ENCODE data around the gene KRT1. TPM values are rescaled to one million over a fixed set of nuclear protein-coding genes. Genes with fewer than 3 reads are reported as not detected.

The KRT1 gene
- total and polyA plus RNA-seq, 7 donors = not detected

GRCh38 chr12:52662093-52662917 lies 17.9 kb downstream of the KRT1 start:
- no peak overlapping the region for H3K27ac ChIP-seq
- intact Hi-C loops (cut with DNase I) = no loop called here
- H3K36me3 ChIP-seq = no peaks in the 10 kb centered on the region
- WGBS, 2 donors = 76 to 86% methylated on average over 10 of the region's 10 CpGs
- H3K4me1 ChIP-seq = no peaks in the 10 kb centered on the region
- H3K27me3 ChIP-seq = peaks cover 0 to 9% (median 8%) of the 10 kb centered on the region in 3 donors
- H3K4me3 ChIP-seq = no peak overlapping the region
- no peak for TF ChIP-seq POLR2A (IDR thresholded peaks at IDR 0.05)
- no peak for TF ChIP-seq CTCF (IDR thresholded peaks at IDR 0.05)
- TF ChIP-seq POLR2AphosphoS5 (IDR thresholded peaks at IDR 0.05) = no peak
- TF ChIP-seq EP300 (IDR thresholded peaks at IDR 0.05) = no peak
- H3K9me3 ChIP-seq = no peaks in the 10 kb centered on the region
- DNase-seq = no peak

- Histone ChIP-seq H3K36me3 (no peaks in the 10 kb centered on the region), H3K27ac (no peak overlapping the region), H3K4me1 (no peaks in the 10 kb centered on the region), H3K9me3 (no peaks in the 10 kb centered on the region), H3K4me3 (no peak overlapping the region), H3K27me3 (peaks cover 0 to 9% (median 8%) of the 10 kb centered on the region in 3 donors)
- intact Hi-C loops (cut with DNase I) = no loop called here
- DNase-seq = no peak
- WGBS, 2 donors = 92 to 95% methylated on average over 3 of the region's 3 CpGs
- TF ChIP-seq POLR2A (IDR thresholded peaks at IDR 0.05) (no peak), EP300 (IDR thresholded peaks at IDR 0.05) (no peak), CTCF (IDR thresholded peaks at IDR 0.05) (no peak), POLR2AphosphoS5 (IDR thresholded peaks at IDR 0.05) (no peak)
Measured at GRCh38 chr12:52661668-52662067, 18.5 kb downstream of the KRT1 start.

GRCh38 chr12:52660934-52661499 lies 19.2 kb downstream of the KRT1 start:
- no peaks in the 10 kb centered on the region for H3K36me3 ChIP-seq
- H3K9me3 ChIP-seq = no peaks in the 10 kb centered on the region
- H3K4me3 ChIP-seq = no peak overlapping the region
- peaks cover 0 to 8% (median 5%) of the 10 kb centered on the region in 3 donors for H3K27me3 ChIP-seq
- whole genome bisulfite sequencing, 2 donors = 69 to 84% methylated on average over 3 of the region's 3 CpGs
- intact Hi-C loops (cut with DNase I) = no loop called here
- no peak overlapping the region for H3K27ac ChIP-seq
- no peak for TF ChIP-seq POLR2A (IDR thresholded peaks at IDR 0.05)
- no peak for TF ChIP-seq EP300 (IDR thresholded peaks at IDR 0.05)
- no peak for TF ChIP-seq POLR2AphosphoS5 (IDR thresholded peaks at IDR 0.05)
- TF ChIP-seq CTCF (IDR thresholded peaks at IDR 0.05) = no peak
- H3K4me1 ChIP-seq = no peaks in the 10 kb centered on the region
- no peak for DNase-seq

- 65 to 80% methylated on average over 4 of the region's 4 CpGs for WGBS, 2 donors
- H3K4me3 ChIP-seq = no peak overlapping the region
- H3K9me3 ChIP-seq = no peaks in the 10 kb centered on the region
- H3K4me1 ChIP-seq = no peaks in the 10 kb centered on the region
- intact Hi-C loops (cut with DNase I) = no loop called here
- TF ChIP-seq POLR2A (IDR thresholded peaks at IDR 0.05) (no peak), CTCF (IDR thresholded peaks at IDR 0.05) (no peak), POLR2AphosphoS5 (IDR thresholded peaks at IDR 0.05) (no peak), EP300 (IDR thresholded peaks at IDR 0.05) (no peak)
- no peaks in the 10 kb centered on the region for H3K36me3 ChIP-seq
- no peak overlapping the region for H3K27ac ChIP-seq
- H3K27me3 ChIP-seq = peaks cover 0 to 8% (median 0%) of the 10 kb centered on the region in 3 donors
- no peak for DNase-seq
Measured at GRCh38 chr12:52659951-52660350, 20.3 kb downstream of the KRT1 start.
